H1 (cell line): ENCODE measurements around the gene ERP44. TPM values are rescaled to one million over a fixed set of nuclear protein-coding genes. Genes with fewer than 3 reads are reported as not detected.
A peak's percentile ranks its signal among the peaks of the same experiment; 100 is the strongest.

ENCODE experiments used
- CTCF ChIA-PET: fragments of 300-600 bp; sonication (Branson Sonifier 250); formaldehyde crosslinking; loops from one replicate; lab custom pipeline; 2021; ENCODE audit not compliant: partially characterized antibody; lab: Charles Lee
- POLR2A ChIA-PET: fragments of 300-600 bp; sonication (Branson Sonifier 250); formaldehyde crosslinking; loops from one replicate; lab custom pipeline; 2021; ENCODE audit warnings: inconsistent platforms; ENCODE audit not compliant: partially characterized antibody; lab: Charles Lee
- DNase-seq, 2 experiments: peaks; one replicate each; pipeline versions ENCODE4 v3.0.0 to v3.0.0-alpha.2; 2010 to 2022; ENCODE audit warnings: low spot score in 2 of 2, low read depth in 1 of 2, mixed read lengths in 1 of 2
- FAIRE-seq: peaks from 2 replicates; lab custom pipeline; 2011; peaks lifted over from hg19 to GRCh38; lab: Jason Lieb, UNC
- H2AFZ ChIP-seq: 2 replicates; pipeline ENCODE4 v1.8.1; 2012; ENCODE audit warnings: low read length, inconsistent platforms
- H2AK5ac ChIP-seq: 2 replicates; pipeline ENCODE4 v1.6.1; 2013; ENCODE audit warnings: low read depth, low read length
- H2BK120ac ChIP-seq: replicated peaks from 2 replicates; pipeline ENCODE3; 2013; ENCODE audit warnings: low read depth, low read length, inconsistent platforms
- H2BK12ac ChIP-seq: 2 replicates; pipeline ENCODE4 v1.6.1; 2013; ENCODE audit warnings: low read depth, low read length
- H2BK15ac ChIP-seq: 2 replicates; pipeline ENCODE4 v1.6.1; 2013; ENCODE audit warnings: low read length
- H2BK20ac ChIP-seq: 2 replicates; pipeline ENCODE4 v1.6.1; 2013; ENCODE audit warnings: low read length
- H2BK5ac ChIP-seq: 2 replicates; pipeline ENCODE4 v1.6.1; 2013; ENCODE audit warnings: low read depth, low read length
- H3K14ac ChIP-seq: 2 replicates; pipeline ENCODE4 v1.6.1; 2013; ENCODE audit warnings: inconsistent platforms; ENCODE audit not compliant: insufficient read length
- H3K18ac ChIP-seq: 2 replicates; pipeline ENCODE4 v1.6.1; 2013; ENCODE audit warnings: low read length; ENCODE audit errors: extremely low read depth
- H3K23ac ChIP-seq: 2 replicates; pipeline ENCODE4 v1.6.1; 2013; ENCODE audit warnings: inconsistent platforms; ENCODE audit not compliant: insufficient read length
- H3K23me2 ChIP-seq: 2 replicates; pipeline ENCODE4 v1.6.1; 2013; ENCODE audit warnings: low read depth, low read length
- H3K27ac ChIP-seq: 2 replicates; pipeline ENCODE4 v1.6.1; 2011; ENCODE audit warnings: low read depth, low read length, inconsistent platforms
- H3K27me3 ChIP-seq, 4 experiments: replicated peaks in 1 of 4; 1 replicate in 1 of 4; 2 replicates in 3 of 4; pipeline versions ENCODE4 v1.6.1 to v1.8.1; 2011 to 2013; ENCODE audit warnings: low read length in 3 of 4, mild to moderate bottlenecking in 3 of 4, inconsistent platforms in 2 of 4, mixed read lengths in 2 of 4, moderate library complexity in 1 of 4; ENCODE audit not compliant: control insufficient read depth in 3 of 4, insufficient read depth in 3 of 4; ENCODE audit errors: extremely low read depth in 1 of 4
- H3K36me3 ChIP-seq, 4 experiments: 2 replicates each; pipeline versions ENCODE4 v1.6.1 to v1.8.1; 2011 to 2013; ENCODE audit warnings: mild to moderate bottlenecking in 4 of 4, low read length in 3 of 4, moderate library complexity in 2 of 4, control low read depth in 1 of 4, inconsistent platforms in 1 of 4; ENCODE audit not compliant: insufficient read depth in 4 of 4, control insufficient read depth in 2 of 4
- H3K4ac ChIP-seq: replicated peaks from 2 replicates; pipeline ENCODE3; 2013; ENCODE audit warnings: low read length, low read depth, mixed read lengths, inconsistent platforms; ENCODE audit not compliant: insufficient read length
- H3K4me1 ChIP-seq, 4 experiments: replicated peaks in 1 of 4; 1 replicate in 1 of 4; 2 replicates in 3 of 4; pipeline versions ENCODE4 v1.6.1 to v1.8.1; 2011 to 2013; ENCODE audit warnings: low read length in 3 of 4, inconsistent platforms in 2 of 4, mixed read lengths in 1 of 4; ENCODE audit not compliant: insufficient read depth in 4 of 4, control insufficient read depth in 3 of 4
- H3K4me2 ChIP-seq, 2 experiments: 2 replicates each; pipeline versions ENCODE4 v1.6.1 to v1.8.1; 2011 to 2013; ENCODE audit warnings: low read depth in 2 of 2, low read length in 2 of 2, control low read depth in 1 of 2, inconsistent platforms in 1 of 2, mild to moderate bottlenecking in 1 of 2; ENCODE audit not compliant: insufficient read depth in 1 of 2
- H3K4me3 ChIP-seq, 4 experiments: fragments of 200-600, 300-600 bp in 1 of 4; sonication (generic), shearing (Covaris generic), sonication (Bioruptor Twin) in 1 of 4; 2 replicates each; pipeline versions ENCODE4 v1.5.1 to v1.8.1; 2011 to 2016; ENCODE audit warnings: low read length in 4 of 4, low read depth in 3 of 4, control low read depth in 2 of 4, inconsistent platforms in 2 of 4, mild to moderate bottlenecking in 2 of 4, mixed read lengths in 1 of 4, moderate library complexity in 1 of 4; ENCODE audit not compliant: insufficient read depth in 2 of 4; ENCODE audit errors: extremely low read depth in 1 of 4
- H3K56ac ChIP-seq: replicated peaks from 2 replicates; pipeline ENCODE3; 2013; ENCODE audit warnings: low read depth, mild to moderate bottlenecking, mixed read lengths, low read length, inconsistent platforms; ENCODE audit not compliant: insufficient read length
- H3K79me1 ChIP-seq: 2 replicates; pipeline ENCODE4 v1.6.1; 2013; ENCODE audit warnings: low read depth, low read length, control low read depth
- H3K79me2 ChIP-seq, 2 experiments: 2 replicates each; pipeline versions ENCODE4 v1.6.1 to v1.8.1; 2012 to 2013; ENCODE audit warnings: low read length in 2 of 2, mild to moderate bottlenecking in 2 of 2, inconsistent platforms in 1 of 2; ENCODE audit not compliant: insufficient read depth in 2 of 2, control insufficient read depth in 1 of 2
- H3K9ac ChIP-seq, 4 experiments: replicated peaks in 1 of 4; 1 replicate in 1 of 4; 2 replicates in 3 of 4; pipeline versions ENCODE4 v1.6.1 to v1.8.1; 2011 to 2013; ENCODE audit warnings: low read depth in 3 of 4, low read length in 3 of 4, control low read depth in 2 of 4, mild to moderate bottlenecking in 2 of 4, moderate library complexity in 2 of 4, inconsistent platforms in 1 of 4; ENCODE audit errors: extremely low read depth in 1 of 4
- H3K9me3 ChIP-seq, 2 experiments: 2 replicates each; pipeline versions ENCODE4 v1.6.1 to v1.8.1; 2012 to 2013; ENCODE audit warnings: mild to moderate bottlenecking in 2 of 2, moderate library complexity in 2 of 2, control low read depth in 1 of 2, inconsistent platforms in 1 of 2, low read depth in 1 of 2, low read length in 1 of 2, mixed read lengths in 1 of 2; ENCODE audit not compliant: insufficient read depth in 2 of 2
- H4K20me1 ChIP-seq, 2 experiments: replicated peaks in 1 of 2; 2 replicates each; pipeline versions ENCODE3 to v1.8.1; 2011 to 2013; ENCODE audit warnings: inconsistent platforms in 2 of 2, low read length in 2 of 2, mild to moderate bottlenecking in 1 of 2; ENCODE audit not compliant: insufficient read depth in 2 of 2, control insufficient read depth in 1 of 2
- H4K5ac ChIP-seq: 2 replicates; pipeline ENCODE4 v1.6.1; 2013; ENCODE audit warnings: low read length, low read depth, mixed read lengths, inconsistent platforms; ENCODE audit not compliant: insufficient read length
- H4K8ac ChIP-seq: 2 replicates; pipeline ENCODE4 v1.8.0; 2013; ENCODE audit warnings: mild to moderate bottlenecking, moderate library complexity, low read length, inconsistent platforms; ENCODE audit not compliant: insufficient read depth; ENCODE audit errors: extremely low read depth
- H4K91ac ChIP-seq: replicated peaks from 2 replicates; pipeline ENCODE3; 2013; ENCODE audit warnings: low read length, mixed read lengths, inconsistent platforms; ENCODE audit not compliant: insufficient read length
- ASH2L ChIP-seq: fragments of 200-600, 300-600 bp; sonication (generic); IDR thresholded peaks from one replicate; pipeline ENCODE4 v1.7.1; 2017; ENCODE audit warnings: low read length
- CEBPB ChIP-seq: IDR thresholded peaks from 2 replicates; pipeline ENCODE4 v1.6.1; 2012; ENCODE audit warnings: low read depth, low read length
- CHD1 ChIP-seq: IDR thresholded peaks from 2 replicates; pipeline ENCODE4 v1.6.1; 2012; ENCODE audit warnings: low read depth, low read length, improper control_type of control experiment
- GABPA ChIP-seq: IDR thresholded peaks from 2 replicates; pipeline ENCODE4 v1.6.1; 2011; ENCODE audit warnings: mild to moderate bottlenecking, low read length, moderate library complexity, borderline replicate concordance; ENCODE audit not compliant: insufficient read depth
- POLR2AphosphoS5 ChIP-seq: IDR thresholded peaks from 2 replicates; pipeline ENCODE4 v1.6.1; 2011; ENCODE audit warnings: low read depth, low read length
- POU5F1 ChIP-seq: IDR thresholded peaks from 2 replicates; pipeline ENCODE4 v1.6.1; 2011; ENCODE audit warnings: low read depth, mild to moderate bottlenecking, low read length, moderate library complexity
- RFX5 ChIP-seq: IDR thresholded peaks from 2 replicates; pipeline ENCODE4 v1.6.1; 2011; ENCODE audit warnings: low read depth, low read length, improper control_type of control experiment, borderline replicate concordance
- SUZ12 ChIP-seq: fragments of 200-600 bp; sonication (generic); IDR thresholded peaks from 2 replicates; pipeline ENCODE4 v1.6.1; 2012; ENCODE audit warnings: mild to moderate bottlenecking, inconsistent platforms, low read length, moderate library complexity, mixed read lengths
- TAF1 ChIP-seq: IDR thresholded peaks from 2 replicates; pipeline ENCODE4 v1.6.1; 2011; ENCODE audit warnings: mild to moderate bottlenecking, low read depth, low read length
- WGBS, 2 experiments: shearing (Covaris generic) in 1 of 2; methylation state at CpG; one replicate each; pipeline versions ENCODE4 v1.1.6 to v1.1.7; 2013 to 2015; ENCODE audit warnings: low lambda C conversion rate in 2 of 2, mixed read lengths in 2 of 2, inconsistent platforms in 1 of 2, low coverage in 1 of 2, missing lambda C conversion rate in 1 of 2; ENCODE audit not compliant: insufficient replicate concordance in 2 of 2, insufficient coverage in 1 of 2, insufficient read length in 1 of 2; ENCODE audit errors: extremely low coverage in 1 of 2, missing lambda C conversion rate in 1 of 2; 5-methylcytosine and 5-hydroxymethylcytosine counted together
- polyA plus RNA-seq, 7 experiments: library from polyadenylated mRNA; depleted of rRNA in 3 of 7; stranded (reverse) in 5 of 7; unstranded in 2 of 7; fragments of >200 nt in 5 of 7; fragments of 200-250 nt in 2 of 7; gene quantifications; 1 replicate in 5 of 7; 2 replicates in 1 of 7; 4 replicates in 1 of 7; pipeline versions ENCODE4 v1.2.1 to v1.2.3, GENCODE V29; 2011 to 2013; ENCODE audit warnings: missing spikeins in 2 of 7, mixed read lengths in 2 of 7
- total RNA-seq: library from RNA; stranded (reverse); fragmentation: NEBNext Ultra II Directional; extraction: Animal tissue kit (Norgen Biotek cat#: 25700); gene quantifications from 2 replicates; pipeline ENCODE4 v1.2.1, GENCODE V29; 2021
- TF ChIP-seq, protein P1 (sequence below): IDR thresholded peaks from 2 replicates; pipeline ENCODE4 v1.6.1; 2011; ENCODE audit warnings: low read length, improper control_type of control experiment
- TF ChIP-seq, protein P2 (sequence below): IDR thresholded peaks from 2 replicates; pipeline ENCODE4 v1.6.1; 2012; ENCODE audit warnings: low read length, inconsistent platforms

The ERP44 gene
- total and polyA plus RNA-seq, 2 of the 8 experiments (the other 6 are each of a cell fraction or from before 2014, with no cell fraction given): 5.7 to 15.6 TPM

DNA sequence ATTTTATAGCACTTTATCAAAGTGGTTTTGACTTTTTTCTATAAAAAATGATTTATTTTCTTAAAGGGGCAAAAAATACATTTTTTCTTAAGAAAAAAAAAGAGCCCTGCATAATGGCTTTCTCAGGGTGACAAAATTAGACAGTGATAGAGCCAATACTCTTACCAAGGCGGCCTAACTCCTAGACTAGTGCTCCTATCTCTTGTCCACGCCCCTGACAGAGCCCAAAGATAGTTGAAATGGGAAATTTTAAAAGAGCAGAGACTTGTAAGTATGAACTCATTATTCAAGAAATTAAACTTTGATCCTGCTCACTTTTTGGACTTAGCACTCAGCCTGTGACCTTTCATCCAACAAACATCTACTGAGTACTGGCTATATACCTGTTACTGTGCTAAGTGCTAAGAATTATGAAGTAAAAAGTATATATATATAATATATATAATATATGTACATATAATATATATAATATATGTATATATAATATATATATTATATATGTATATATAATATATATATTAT lies 1.4 kb upstream of the ERP44 start:
- H3K23me2 ChIP-seq: peaks cover 9% of the 10 kb centered on the region
- peaks cover 0 to 4% (median 2%) of the 10 kb centered on the region in 4 experiments; a peak in 3 of 8 replicates for H3K36me3 ChIP-seq
- no peak overlapping the region for H2BK20ac ChIP-seq
- H3K23ac ChIP-seq: no peak overlapping the region
- no peak overlapping the region for H2BK15ac ChIP-seq
- no peak overlapping the region for H2AK5ac ChIP-seq
- peaks cover 0 to 29% of the 10 kb centered on the region in 2 experiments; a peak in 2 of 4 replicates for H3K79me2 ChIP-seq
- DNase-seq (no peak), FAIRE-seq (no peak)
- H3K9ac ChIP-seq: no peak overlapping the region
- no peak overlapping the region for H3K56ac ChIP-seq
- H2BK5ac ChIP-seq: no peak overlapping the region
- H2AFZ ChIP-seq: no peak overlapping the region
- no peak overlapping the region for H2BK120ac ChIP-seq
- no peak overlapping the region for H4K5ac ChIP-seq
- no peak overlapping the region for H3K27ac ChIP-seq
- peak overlapping the region; percentile 82 to 83; a peak in 3 of 4 replicates for H3K4me2 ChIP-seq
- no peaks in the 10 kb centered on the region for H3K9me3 ChIP-seq
- H3K4me1 ChIP-seq: peaks cover 2 to 5% (median 3%) of the 10 kb centered on the region in 4 experiments; a peak in 4 of 7 replicates
- no peaks in the 10 kb centered on the region for H3K79me1 ChIP-seq
- no peak overlapping the region for H2BK12ac ChIP-seq
- H3K4ac ChIP-seq: no peak overlapping the region
- H4K91ac ChIP-seq: no peak overlapping the region
- H3K18ac ChIP-seq: no peak overlapping the region
- 91% methylated on average over 2 of the region's 2 CpGs; no CpG with 5 or more reads in 1 of the 2 experiments for WGBS, 2 experiments
- CTCF ChIA-PET: interaction anchor here (0.9 kb wide), 1 partner anchor 12 kb away, joined by 3 read pairs; no protein-coding TSS in a partner anchor
- POLR2A ChIA-PET: interaction anchor here (2.7 kb wide), 1 partner anchor 12 kb away, joined by 10 read pairs; no protein-coding TSS in a partner anchor
- H4K8ac ChIP-seq: no peak overlapping the region
- no peak overlapping the region for H3K14ac ChIP-seq
- H3K4me3 ChIP-seq: peak overlapping the region in 3 of 4 experiments; percentile 85 to 98 (median 97); a peak in 4 of 8 replicates
- H4K20me1 ChIP-seq: peaks cover 0 to 8% of the 10 kb centered on the region in 2 experiments
- H3K27me3 ChIP-seq: no peaks in the 10 kb centered on the region
- TF ChIP-seq TAF1 (no peak), SUZ12 (no peak), ASH2L (no peak), POU5F1 (no peak), POLR2AphosphoS5 (no peak), RFX5 (no peak), GABPA (no peak), CHD1 (no peak), CEBPB (no peak)
- TF ChIP-seq, protein P1, sequence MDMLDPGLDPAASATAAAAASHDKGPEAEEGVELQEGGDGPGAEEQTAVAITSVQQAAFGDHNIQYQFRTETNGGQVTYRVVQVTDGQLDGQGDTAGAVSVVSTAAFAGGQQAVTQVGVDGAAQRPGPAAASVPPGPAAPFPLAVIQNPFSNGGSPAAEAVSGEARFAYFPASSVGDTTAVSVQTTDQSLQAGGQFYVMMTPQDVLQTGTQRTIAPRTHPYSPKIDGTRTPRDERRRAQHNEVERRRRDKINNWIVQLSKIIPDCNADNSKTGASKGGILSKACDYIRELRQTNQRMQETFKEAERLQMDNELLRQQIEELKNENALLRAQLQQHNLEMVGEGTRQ: no peak
- TF ChIP-seq, protein P2, sequence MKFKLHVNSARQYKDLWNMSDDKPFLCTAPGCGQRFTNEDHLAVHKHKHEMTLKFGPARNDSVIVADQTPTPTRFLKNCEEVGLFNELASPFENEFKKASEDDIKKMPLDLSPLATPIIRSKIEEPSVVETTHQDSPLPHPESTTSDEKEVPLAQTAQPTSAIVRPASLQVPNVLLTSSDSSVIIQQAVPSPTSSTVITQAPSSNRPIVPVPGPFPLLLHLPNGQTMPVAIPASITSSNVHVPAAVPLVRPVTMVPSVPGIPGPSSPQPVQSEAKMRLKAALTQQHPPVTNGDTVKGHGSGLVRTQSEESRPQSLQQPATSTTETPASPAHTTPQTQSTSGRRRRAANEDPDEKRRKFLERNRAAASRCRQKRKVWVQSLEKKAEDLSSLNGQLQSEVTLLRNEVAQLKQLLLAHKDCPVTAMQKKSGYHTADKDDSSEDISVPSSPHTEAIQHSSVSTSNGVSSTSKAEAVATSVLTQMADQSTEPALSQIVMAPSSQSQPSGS: no peak
